ENCODE data around the gene EXOC3. TPM values are rescaled to one million over a fixed set of nuclear protein-coding genes. Genes with fewer than 3 reads are reported as not detected.

Gene EXOC3
- total RNA-seq, 2 donors from 2014 or later: 38.6 to 53.7 TPM

DNA sequence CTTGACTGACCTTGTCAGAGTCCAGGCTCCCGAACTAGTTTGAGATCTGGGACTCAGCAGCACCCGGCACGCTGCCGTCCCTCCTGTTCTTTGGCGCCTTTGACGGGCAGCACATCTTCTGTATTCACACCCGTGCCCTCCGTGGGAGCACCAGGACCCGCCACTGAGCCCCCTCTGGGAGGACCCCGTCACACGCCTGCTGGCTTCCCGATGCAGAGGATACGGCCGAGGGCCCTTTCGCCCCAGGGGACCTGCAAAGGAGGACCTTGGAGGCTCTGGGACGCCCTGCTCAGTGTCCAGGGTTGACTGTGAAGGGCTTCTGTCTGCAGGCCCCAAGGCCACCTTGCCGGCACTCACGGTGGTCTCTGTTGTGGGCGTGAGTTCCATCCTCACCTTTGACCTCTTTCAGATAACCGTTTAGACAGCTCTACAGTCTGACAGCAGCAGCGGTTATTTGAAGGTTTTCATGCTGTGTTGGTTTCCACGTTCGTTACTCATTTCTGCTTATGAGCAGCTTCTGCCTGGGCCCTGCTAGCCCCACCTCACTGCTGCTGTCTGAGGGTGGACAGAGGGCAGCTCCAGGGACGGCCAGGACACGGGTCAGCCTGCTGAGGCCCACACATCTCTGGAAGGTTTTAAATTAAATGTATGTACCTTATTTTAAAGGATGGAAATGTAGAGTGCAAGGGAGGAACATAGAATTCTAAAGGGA lies 12.6 kb upstream of the EXOC3 start:
- no peak overlapping the region for H3K9ac ChIP-seq (ENCODE audit: extremely low read depth, low read length, poor library complexity, severe bottlenecking)
- H3K27ac ChIP-seq (ENCODE audit: low read depth, low read length): no peak overlapping the region
- TF ChIP-seq, protein P1, sequence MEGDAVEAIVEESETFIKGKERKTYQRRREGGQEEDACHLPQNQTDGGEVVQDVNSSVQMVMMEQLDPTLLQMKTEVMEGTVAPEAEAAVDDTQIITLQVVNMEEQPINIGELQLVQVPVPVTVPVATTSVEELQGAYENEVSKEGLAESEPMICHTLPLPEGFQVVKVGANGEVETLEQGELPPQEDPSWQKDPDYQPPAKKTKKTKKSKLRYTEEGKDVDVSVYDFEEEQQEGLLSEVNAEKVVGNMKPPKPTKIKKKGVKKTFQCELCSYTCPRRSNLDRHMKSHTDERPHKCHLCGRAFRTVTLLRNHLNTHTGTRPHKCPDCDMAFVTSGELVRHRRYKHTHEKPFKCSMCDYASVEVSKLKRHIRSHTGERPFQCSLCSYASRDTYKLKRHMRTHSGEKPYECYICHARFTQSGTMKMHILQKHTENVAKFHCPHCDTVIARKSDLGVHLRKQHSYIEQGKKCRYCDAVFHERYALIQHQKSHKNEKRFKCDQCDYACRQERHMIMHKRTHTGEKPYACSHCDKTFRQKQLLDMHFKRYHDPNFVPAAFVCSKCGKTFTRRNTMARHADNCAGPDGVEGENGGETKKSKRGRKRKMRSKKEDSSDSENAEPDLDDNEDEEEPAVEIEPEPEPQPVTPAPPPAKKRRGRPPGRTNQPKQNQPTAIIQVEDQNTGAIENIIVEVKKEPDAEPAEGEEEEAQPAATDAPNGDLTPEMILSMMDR (conservative IDR thresholded peaks at IDR 0.05): no peak
- no peak for DNase-seq
- Mint-ChIP-seq H3K27ac (no peak overlapping the region), H3K36me3 (ENCODE audit: low read depth) (no peaks in the 10 kb centered on the region), H3K27me3 (ENCODE audit: insufficient read depth) (peaks cover 5% of the 10 kb centered on the region), H3K4me1 (peaks cover 2% of the 10 kb centered on the region), H3K9me3 (no peaks in the 10 kb centered on the region), H3K4me3 (no peak overlapping the region)
- H3K4me3 ChIP-seq (ENCODE audit: low read length): no peak overlapping the region
- WGBS, 2 experiments (ENCODE audit: insufficient coverage in 1 of 2, insufficient read length in 1 of 2): 86 to 91% methylated on average over 20 to 25 of the region's 25 CpGs
- H3K9me3 ChIP-seq (ENCODE audit: control insufficient read depth, low read length): no peaks in the 10 kb centered on the region
- H3K4me1 ChIP-seq (ENCODE audit: control insufficient read depth, insufficient read depth, low read length): no peaks in the 10 kb centered on the region
- H3K36me3 ChIP-seq (ENCODE audit: control insufficient read depth, insufficient read depth, low read length): no peaks in the 10 kb centered on the region
- no peaks in the 10 kb centered on the region for H3K27me3 ChIP-seq (ENCODE audit: control insufficient read depth, insufficient read depth, low read length, poor library complexity, severe bottlenecking)

DNA sequence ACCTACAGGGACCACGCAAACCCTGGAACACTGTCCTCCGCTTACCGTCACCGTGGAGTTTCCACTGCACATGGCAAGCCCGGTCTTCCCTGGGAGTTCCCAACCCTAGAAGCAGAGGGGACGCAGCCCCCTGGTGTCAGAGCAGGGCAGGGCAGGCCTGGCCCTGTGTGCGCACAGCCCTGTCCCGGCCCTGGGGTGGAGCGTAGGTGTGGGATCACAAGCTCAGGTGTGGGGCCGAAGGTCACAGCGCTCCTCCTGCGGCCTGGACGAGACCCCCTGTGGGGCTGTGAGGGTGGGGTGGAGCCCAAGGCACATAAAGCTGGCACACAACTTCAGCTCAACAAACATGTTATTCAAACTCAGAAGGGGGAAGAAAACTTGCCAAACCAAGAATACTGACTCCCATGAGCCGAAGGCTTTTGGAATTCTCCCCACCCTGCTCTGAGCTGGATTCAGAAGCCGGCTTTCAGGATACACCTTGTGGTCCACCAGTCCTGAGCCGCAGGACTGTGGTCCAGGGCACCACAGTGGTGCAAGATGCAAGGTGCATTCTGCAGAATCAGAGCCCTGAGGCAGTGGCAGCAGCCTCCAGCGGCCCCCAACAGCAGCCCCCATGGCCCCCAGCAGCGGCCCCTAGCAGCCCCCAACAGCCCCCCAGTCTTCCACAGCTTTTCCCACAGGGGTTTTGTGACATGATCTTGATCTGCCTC lies 11.8 kb upstream of the EXOC3 start:
- no peak overlapping the region for H3K9ac ChIP-seq (ENCODE audit: extremely low read depth, low read length, poor library complexity, severe bottlenecking)
- no peak overlapping the region for H3K4me3 Mint-ChIP-seq
- no peak overlapping the region for H3K4me3 ChIP-seq (ENCODE audit: low read length)
- WGBS, 2 experiments (ENCODE audit: insufficient coverage in 1 of 2, insufficient read length in 1 of 2): 61 to 71% methylated on average over 6 to 18 of the region's 18 CpGs
- peaks cover 5% of the 10 kb centered on the region for H3K27me3 Mint-ChIP-seq (ENCODE audit: insufficient read depth)
- H3K27me3 ChIP-seq (ENCODE audit: control insufficient read depth, insufficient read depth, low read length, poor library complexity, severe bottlenecking): no peaks in the 10 kb centered on the region
- no peaks in the 10 kb centered on the region for H3K36me3 Mint-ChIP-seq (ENCODE audit: low read depth)
- no peaks in the 10 kb centered on the region for H3K9me3 Mint-ChIP-seq
- H3K9me3 ChIP-seq (ENCODE audit: control insufficient read depth, low read length): no peaks in the 10 kb centered on the region
- H3K4me1 ChIP-seq (ENCODE audit: control insufficient read depth, insufficient read depth, low read length): no peaks in the 10 kb centered on the region
- TF ChIP-seq, protein P1 (conservative IDR thresholded peaks at IDR 0.05): peak; percentile 95
- H3K27ac Mint-ChIP-seq: no peak overlapping the region
- H3K27ac ChIP-seq (ENCODE audit: low read depth, low read length): no peak overlapping the region
- peak; percentile 93 for DNase-seq
- no peaks in the 10 kb centered on the region for H3K36me3 ChIP-seq (ENCODE audit: control insufficient read depth, insufficient read depth, low read length)
- H3K4me1 Mint-ChIP-seq: peaks cover 2% of the 10 kb centered on the region

DNA sequence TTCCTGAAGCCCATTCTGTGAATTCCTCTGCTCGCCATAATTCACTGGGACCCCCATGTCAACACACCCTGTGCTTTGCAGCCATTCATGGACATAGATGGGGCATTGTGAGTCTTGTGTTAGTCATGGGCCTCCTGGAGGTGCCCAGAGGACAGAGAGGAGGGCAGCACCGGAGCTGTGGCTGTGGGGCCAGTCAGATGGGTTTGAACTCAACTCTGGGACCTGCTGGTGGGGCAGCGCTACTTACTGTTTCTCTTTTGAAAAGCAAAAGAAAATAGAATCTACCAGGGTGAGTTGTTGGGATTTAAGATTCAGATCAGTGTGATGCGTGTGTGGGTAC lies 11.3 kb upstream of the EXOC3 start:
- no peak overlapping the region for H3K27ac ChIP-seq (ENCODE audit: low read depth, low read length)
- H3K9me3 Mint-ChIP-seq: no peaks in the 10 kb centered on the region
- no peaks in the 10 kb centered on the region for H3K4me1 ChIP-seq (ENCODE audit: control insufficient read depth, insufficient read depth, low read length)
- no peak overlapping the region for H3K4me3 Mint-ChIP-seq
- H3K27me3 ChIP-seq (ENCODE audit: control insufficient read depth, insufficient read depth, low read length, poor library complexity, severe bottlenecking): no peaks in the 10 kb centered on the region
- no peak overlapping the region for H3K4me3 ChIP-seq (ENCODE audit: low read length)
- H3K27me3 Mint-ChIP-seq (ENCODE audit: insufficient read depth): peaks cover 5% of the 10 kb centered on the region
- 84 to 89% methylated on average over 2 to 4 of the region's 4 CpGs for whole genome bisulfite sequencing, 2 experiments (ENCODE audit: insufficient coverage in 1 of 2, insufficient read length in 1 of 2)
- no peak overlapping the region for H3K27ac Mint-ChIP-seq
- DNase-seq: peak; percentile 33
- H3K4me1 Mint-ChIP-seq: peaks cover 2% of the 10 kb centered on the region
- TF ChIP-seq, protein P1 (conservative IDR thresholded peaks at IDR 0.05): no peak
- no peaks in the 10 kb centered on the region for H3K9me3 ChIP-seq (ENCODE audit: control insufficient read depth, low read length)
- no peak overlapping the region for H3K9ac ChIP-seq (ENCODE audit: extremely low read depth, low read length, poor library complexity, severe bottlenecking)
- H3K36me3 Mint-ChIP-seq (ENCODE audit: low read depth): no peaks in the 10 kb centered on the region
- no peaks in the 10 kb centered on the region for H3K36me3 ChIP-seq (ENCODE audit: control insufficient read depth, insufficient read depth, low read length)
